Activated CD4-positive, CD25-positive, alpha-beta regulatory T cell treated with anti-CD3 and anti-CD28 coated beads, Interleukin-2, amount 50 U/mL, for 72 hours (primary cell): Measurements from ENCODE around the gene CD248.

Experiments used
- DNase-seq: peaks from one replicate; pipeline ENCODE4 v3.0.0; 2021

The CD248 gene

GRCh38 chr11:66340596-66341501 is 24.0 kb upstream of the CD248 start:
- DNase-seq: no peak

- DNase-seq: no peak
Observed at GRCh38 chr11:66339686-66340483, 23.0 kb upstream of the CD248 start.

GRCh38 chr11:66339162-66339675 is 22.4 kb upstream of the CD248 start:
- DNase-seq: no peak

GRCh38 chr11:66338276-66339161 is 21.7 kb upstream of the CD248 start:
- DNase-seq: no peak

GRCh38 chr11:66337103-66337899 is 20.5 kb upstream of the CD248 start:
- DNase-seq: no peak

- peak; percentile 78 for DNase-seq
Observed at GRCh38 chr11:66336234-66337102, 19.6 kb upstream of the CD248 start, which contains the start of gene RIN1. Gene RIN1 (minus strand): TSS chr11:66336434. CDS start chr11:66336402, 32 bp downstream.

- no peak for DNase-seq
Observed at GRCh38 chr11:66335531-66336233, 18.8 kb upstream of the CD248 start.

- DNase-seq: no peak
Observed at GRCh38 chr11:66334605-66335442, 18.0 kb upstream of the CD248 start.

- DNase-seq: no peak
Observed at GRCh38 chr11:66333896-66334604, 17.2 kb upstream of the CD248 start.

GRCh38 chr11:66333220-66333877 is 16.5 kb upstream of the CD248 start:
- DNase-seq: no peak

GRCh38 chr11:66332371-66333219 is 15.8 kb upstream of the CD248 start:
- DNase-seq: no peak

- DNase-seq: no peak
Observed at GRCh38 chr11:66331542-66332370, 14.9 kb upstream of the CD248 start.

GRCh38 chr11:66330931-66331330 is 14.1 kb upstream of the CD248 start:
- DNase-seq: no peak

GRCh38 chr11:66329165-66329673 is 12.4 kb upstream of the CD248 start:
- DNase-seq: no peak

GRCh38 chr11:66328302-66329144 is 11.7 kb upstream of the CD248 start:
- peak; percentile 81 for DNase-seq
